ENCODE measurements around the gene LAMA3. TPM values are rescaled to one million over a fixed set of nuclear protein-coding genes. Genes with fewer than 3 reads are reported as not detected.
"Not testable (repeated sequence)": the region's sequence is repeated elsewhere in the genome, so short reads cannot be mapped to it uniquely, and the experiment has no call there.

LAMA3 gene
- total RNA-seq, 2 experiments from 2014 or later: 0.05 to 0.18 TPM

- Mint-ChIP-seq H3K9me3 (no peaks in the 10 kb centered on the region), H3K36me3 (ENCODE audit: low read depth) (no peaks in the 10 kb centered on the region), H3K4me1 (no peaks in the 10 kb centered on the region), H3K27ac (no peak overlapping the region), H3K4me3 (no peak overlapping the region), H3K27me3 (peaks cover 38% of the 10 kb centered on the region)
- POLR2A ChIA-PET: interaction anchor here (1.0 kb wide), 1 partner anchor 152 kb away, joined by 3 read pairs; no protein-coding TSS in a partner anchor
- CTCF ChIA-PET: no interaction called here
- DNase-seq: no peak
These were observed 29.5 kb downstream of the LAMA3 start for GRCh38 chr18:23718731-23719130.

DNA sequence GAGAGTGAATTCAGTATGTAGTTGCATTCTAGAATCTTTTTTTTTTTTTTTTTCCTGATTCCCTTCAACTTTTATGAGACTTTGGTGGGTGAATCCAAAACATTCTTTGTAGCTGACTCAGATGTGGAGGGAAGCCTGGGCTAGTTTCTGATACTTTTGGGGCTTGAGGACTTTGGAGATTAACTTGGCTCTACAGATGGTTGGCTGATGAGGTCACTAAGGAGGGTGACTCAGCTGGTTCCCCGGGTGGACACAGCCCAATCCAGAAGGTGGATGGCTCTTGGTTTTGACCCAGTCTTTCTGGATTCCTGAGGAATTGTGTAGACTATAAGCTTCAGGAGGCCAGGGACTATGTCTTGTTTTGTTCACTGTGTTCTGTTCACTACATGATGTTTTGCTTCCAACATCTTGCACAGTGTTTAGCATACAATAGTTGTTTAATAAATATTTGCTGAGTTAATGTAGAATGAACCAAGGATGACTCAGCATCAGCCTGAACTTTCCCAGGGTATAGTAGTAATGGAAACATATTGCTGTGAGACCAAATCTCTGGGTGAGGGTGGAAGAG is 30.5 kb downstream of the LAMA3 start:
- H3K9me3 Mint-ChIP-seq: no peaks in the 10 kb centered on the region
- H3K36me3 Mint-ChIP-seq (ENCODE audit: low read depth): no peaks in the 10 kb centered on the region
- no peak overlapping the region for H3K27ac Mint-ChIP-seq
- peaks cover 38% of the 10 kb centered on the region for H3K27me3 Mint-ChIP-seq
- no peaks in the 10 kb centered on the region for H3K4me1 Mint-ChIP-seq
- no peak overlapping the region for H3K4me3 Mint-ChIP-seq
- ChIA-PET POLR2A (interaction anchor here (1.0 kb wide), 1 partner anchor 153 kb away, joined by 3 read pairs; no protein-coding TSS in a partner anchor), CTCF (interaction anchor here (0.7 kb wide), 1 partner anchor 952 kb away, joined by 3 read pairs; no protein-coding TSS in a partner anchor)
- no peak for DNase-seq

GRCh38 chr18:23721696-23722480 is 32.6 kb downstream of the LAMA3 start:
- Mint-ChIP-seq H3K4me3 (no peak overlapping the region), H3K36me3 (ENCODE audit: low read depth) (no peaks in the 10 kb centered on the region), H3K27ac (no peak overlapping the region), H3K9me3 (no peaks in the 10 kb centered on the region), H3K4me1 (no peaks in the 10 kb centered on the region), H3K27me3 (peaks cover 35% of the 10 kb centered on the region)
- POLR2A ChIA-PET: no interaction called here
- CTCF ChIA-PET: no interaction called here
- DNase-seq: no peak

DNA sequence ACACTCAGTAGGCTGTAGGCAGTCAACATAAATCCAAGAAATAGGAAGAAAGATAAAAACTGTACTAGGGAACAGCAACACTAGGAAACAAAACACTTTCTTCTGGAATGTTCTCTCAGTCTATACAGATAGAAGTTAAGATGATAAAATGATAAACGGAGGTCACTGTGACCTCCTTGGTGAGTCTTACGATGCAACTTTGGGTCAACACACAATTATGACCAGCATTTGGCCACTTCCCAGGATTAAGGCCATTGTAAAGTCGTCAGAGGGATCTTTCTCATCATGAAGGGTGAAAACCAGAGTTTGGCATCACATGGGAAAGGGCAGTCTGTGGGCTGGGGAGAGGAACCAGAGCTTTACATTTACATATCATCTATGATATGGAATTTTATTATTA is 33.4 kb downstream of the LAMA3 start:
- Mint-ChIP-seq H3K4me1 (no peaks in the 10 kb centered on the region), H3K9me3 (no peaks in the 10 kb centered on the region), H3K27ac (no peak overlapping the region), H3K36me3 (ENCODE audit: low read depth) (no peaks in the 10 kb centered on the region), H3K4me3 (no peak overlapping the region), H3K27me3 (peaks cover 33% of the 10 kb centered on the region)
- ChIA-PET POLR2A (no interaction called here), CTCF (no interaction called here)
- no peak for DNase-seq

- Mint-ChIP-seq H3K36me3 (ENCODE audit: low read depth) (no peaks in the 10 kb centered on the region), H3K27me3 (peaks cover 29% of the 10 kb centered on the region), H3K4me3 (no peak overlapping the region), H3K27ac (no peak overlapping the region), H3K9me3 (no peaks in the 10 kb centered on the region), H3K4me1 (no peaks in the 10 kb centered on the region)
- ChIA-PET CTCF (no interaction called here), POLR2A (no interaction called here)
- DNase-seq: no peak
These were observed 33.9 kb downstream of the LAMA3 start for GRCh38 chr18:23723121-23723520.

GRCh38 chr18:23724681-23725080 is 35.4 kb downstream of the LAMA3 start:
- no peaks in the 10 kb centered on the region for H3K4me1 Mint-ChIP-seq
- no peak overlapping the region for H3K27ac Mint-ChIP-seq
- ChIA-PET CTCF (no interaction called here), POLR2A (no interaction called here)
- no peak overlapping the region for H3K4me3 Mint-ChIP-seq
- H3K36me3 Mint-ChIP-seq (ENCODE audit: low read depth): no peaks in the 10 kb centered on the region
- H3K9me3 Mint-ChIP-seq: no peaks in the 10 kb centered on the region
- no peak for DNase-seq
- peaks cover 28% of the 10 kb centered on the region for H3K27me3 Mint-ChIP-seq

DNA sequence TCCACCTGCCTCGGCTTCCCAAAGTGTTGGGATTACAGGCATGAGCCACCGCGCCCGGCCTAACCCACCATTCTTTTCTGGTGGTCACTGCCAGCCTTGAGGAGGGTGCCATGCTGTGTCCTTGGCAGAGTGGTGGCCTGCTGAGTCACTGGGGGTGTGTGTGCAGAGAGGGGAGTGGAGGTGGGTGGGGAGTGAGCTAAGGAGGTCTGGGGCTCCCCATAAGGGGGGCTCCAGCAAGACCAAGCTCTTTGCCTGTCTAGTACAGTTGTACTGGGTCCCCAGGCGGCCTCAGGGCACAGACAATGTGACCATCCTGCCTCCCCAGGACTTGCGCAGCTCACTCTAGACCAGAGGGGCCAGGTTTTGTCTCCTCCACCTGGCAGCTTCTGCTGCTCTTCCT is 36.1 kb downstream of the LAMA3 start:
- ChIA-PET CTCF (no interaction called here), POLR2A (no interaction called here)
- H3K9me3 Mint-ChIP-seq: no peaks in the 10 kb centered on the region
- H3K4me1 Mint-ChIP-seq: no peaks in the 10 kb centered on the region
- H3K4me3 Mint-ChIP-seq: no peak overlapping the region
- no peaks in the 10 kb centered on the region for H3K36me3 Mint-ChIP-seq (ENCODE audit: low read depth)
- no peak for DNase-seq
- H3K27ac Mint-ChIP-seq: no peak overlapping the region
- peaks cover 25% of the 10 kb centered on the region for H3K27me3 Mint-ChIP-seq

DNA sequence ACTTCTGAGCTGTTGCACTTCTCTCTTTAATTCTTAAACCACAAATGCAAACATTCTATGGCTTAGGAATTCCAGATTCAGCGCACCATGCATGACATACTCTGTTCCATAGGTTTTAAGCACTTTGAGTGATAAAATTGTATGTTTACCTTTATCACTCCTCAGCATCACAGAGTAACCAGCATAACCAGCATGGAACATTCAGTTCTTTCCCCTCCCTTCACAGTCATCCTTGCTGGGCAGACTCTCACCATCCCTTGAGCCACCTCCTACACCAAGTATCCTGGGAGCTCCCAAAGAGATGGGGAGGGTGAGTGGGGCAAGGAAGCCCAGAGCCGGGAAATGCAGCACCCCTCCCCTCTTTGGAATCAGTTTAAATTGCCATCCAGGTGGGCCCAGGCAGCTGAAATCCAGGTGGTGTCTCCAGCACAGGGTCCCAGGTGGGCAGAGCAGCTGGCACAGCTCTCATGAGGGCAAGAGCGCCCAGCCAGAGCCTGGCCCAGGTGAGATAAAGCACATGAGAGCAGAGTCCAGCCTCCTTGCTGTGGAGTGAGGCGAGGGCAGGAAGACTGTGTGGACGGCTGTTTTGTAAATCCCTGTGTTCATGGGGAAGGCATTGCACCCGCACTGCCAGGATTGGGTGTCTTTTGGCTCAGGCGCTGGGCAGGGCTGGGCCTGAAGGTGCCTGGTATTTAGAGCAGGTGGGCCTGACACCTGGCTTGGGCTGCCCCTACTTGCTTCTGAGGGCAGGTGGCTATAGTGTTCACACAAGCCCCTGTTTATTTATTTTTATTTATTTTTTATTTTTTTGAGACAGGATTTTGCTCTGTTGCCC is 36.8 kb downstream of the LAMA3 start:
- H3K27ac Mint-ChIP-seq: no peak overlapping the region
- DNase-seq: no peak
- no peak overlapping the region for H3K4me3 Mint-ChIP-seq
- ChIA-PET CTCF (no interaction called here), POLR2A (no interaction called here)
- H3K36me3 Mint-ChIP-seq (ENCODE audit: low read depth): no peaks in the 10 kb centered on the region
- H3K9me3 Mint-ChIP-seq: no peaks in the 10 kb centered on the region
- peaks cover 28% of the 10 kb centered on the region for H3K27me3 Mint-ChIP-seq
- no peaks in the 10 kb centered on the region for H3K4me1 Mint-ChIP-seq

DNA sequence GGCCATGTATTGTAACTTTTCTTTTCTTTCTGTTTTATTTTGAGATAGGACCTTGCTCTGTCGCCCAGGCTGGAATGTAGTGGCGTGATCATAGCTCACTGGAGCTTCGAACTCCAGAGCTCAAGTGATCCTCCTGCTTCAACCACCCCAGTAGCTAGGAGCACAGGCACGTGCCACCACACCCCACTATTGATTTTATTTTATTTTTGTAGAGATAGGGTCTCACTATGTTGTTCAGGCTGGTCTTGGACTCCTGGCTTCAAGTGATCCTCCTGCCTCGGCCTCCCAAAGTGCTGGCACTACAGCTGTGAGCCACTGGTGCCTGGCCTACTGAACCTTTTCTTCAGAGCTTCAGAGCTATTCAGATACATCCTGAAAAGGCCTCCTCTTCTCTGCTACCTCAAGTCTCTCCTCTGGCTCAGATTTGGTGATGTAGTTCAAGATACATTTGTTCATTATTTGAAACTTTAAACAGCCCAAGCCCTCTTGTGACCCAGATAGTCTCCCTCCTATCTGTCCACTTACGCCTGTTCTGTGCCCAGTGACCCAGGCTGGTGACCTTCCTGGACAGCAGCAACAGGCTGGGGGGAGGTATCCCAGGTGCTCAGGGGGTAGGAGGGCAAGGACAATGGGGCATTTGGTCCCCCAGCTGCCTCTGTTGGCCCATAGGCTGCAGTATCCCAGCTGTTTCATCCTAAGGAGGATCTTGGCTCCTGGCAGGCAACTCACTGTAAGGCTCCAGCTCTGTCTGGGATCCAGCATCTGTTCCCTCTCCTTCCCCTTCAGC is 38.6 kb downstream of the LAMA3 start:
- Mint-ChIP-seq H3K9me3 (no peaks in the 10 kb centered on the region), H3K27me3 (peaks cover 18% of the 10 kb centered on the region), H3K4me1 (no peaks in the 10 kb centered on the region), H3K4me3 (no peak overlapping the region), H3K27ac (no peak overlapping the region), H3K36me3 (ENCODE audit: low read depth) (no peaks in the 10 kb centered on the region)
- ChIA-PET CTCF (no interaction called here), POLR2A (interaction anchor here (0.6 kb wide), 1 partner anchor 195 kb away, joined by 3 read pairs; no protein-coding TSS in a partner anchor)
- no peak for DNase-seq

DNA sequence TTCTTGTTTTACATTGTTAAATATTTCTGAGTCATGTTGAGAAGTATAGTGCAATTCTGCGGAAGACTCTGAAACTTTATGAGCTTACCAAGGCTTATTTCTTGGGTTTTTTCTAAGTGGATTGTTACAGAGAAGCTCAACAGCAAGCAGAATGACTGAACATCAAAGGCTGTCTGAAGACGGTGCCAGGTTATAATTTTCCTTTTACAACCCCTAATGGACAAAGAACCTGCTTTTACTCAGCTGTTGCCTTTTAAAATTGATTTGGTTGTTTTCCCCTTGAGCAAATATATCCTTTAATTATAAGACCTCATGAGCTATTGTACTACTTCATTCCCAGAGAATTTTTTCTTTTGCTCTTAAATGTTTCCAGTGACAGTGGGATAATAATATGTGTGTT is 41.6 kb downstream of the LAMA3 start:
- POLR2A ChIA-PET: no interaction called here
- no peak overlapping the region for H3K4me3 Mint-ChIP-seq
- no peak for DNase-seq
- H3K36me3 Mint-ChIP-seq (ENCODE audit: low read depth): no peaks in the 10 kb centered on the region
- peaks cover 23% of the 10 kb centered on the region for H3K27me3 Mint-ChIP-seq
- peaks cover 3% of the 10 kb centered on the region for H3K4me1 Mint-ChIP-seq
- H3K27ac Mint-ChIP-seq: no peak overlapping the region
- CTCF ChIA-PET: no interaction called here
- H3K9me3 Mint-ChIP-seq: no peaks in the 10 kb centered on the region

- POLR2A ChIA-PET: no interaction called here
- Mint-ChIP-seq H3K4me1 (peaks cover 3% of the 10 kb centered on the region), H3K27me3 (peaks cover 23% of the 10 kb centered on the region), H3K36me3 (ENCODE audit: low read depth) (no peaks in the 10 kb centered on the region), H3K9me3 (no peaks in the 10 kb centered on the region), H3K4me3 (no peak overlapping the region), H3K27ac (no peak overlapping the region)
- CTCF ChIA-PET: no interaction called here
- no peak for DNase-seq
These were observed 42.6 kb downstream of the LAMA3 start for GRCh38 chr18:23731861-23732260.

GRCh38 chr18:23732439-23732838 is 43.2 kb downstream of the LAMA3 start:
- H3K4me3 Mint-ChIP-seq: no peak overlapping the region
- peaks cover 3% of the 10 kb centered on the region for H3K4me1 Mint-ChIP-seq
- no peak for DNase-seq
- H3K9me3 Mint-ChIP-seq: no peaks in the 10 kb centered on the region
- H3K36me3 Mint-ChIP-seq (ENCODE audit: low read depth): no peaks in the 10 kb centered on the region
- H3K27me3 Mint-ChIP-seq: peaks cover 27% of the 10 kb centered on the region
- no peak overlapping the region for H3K27ac Mint-ChIP-seq
- CTCF ChIA-PET: no interaction called here
- POLR2A ChIA-PET: no interaction called here

GRCh38 chr18:23733265-23733664 is 44.0 kb downstream of the LAMA3 start:
- H3K36me3 Mint-ChIP-seq (ENCODE audit: low read depth); H3K4me1 Mint-ChIP-seq; H3K9me3 Mint-ChIP-seq; DNase-seq; H3K27ac Mint-ChIP-seq; POLR2A ChIA-PET; H3K4me3 Mint-ChIP-seq; CTCF ChIA-PET: not testable (repeated sequence)
- peaks cover 35% of the 10 kb centered on the region for H3K27me3 Mint-ChIP-seq

All from activated CD4-positive, alpha-beta memory T cell treated with anti-CD3 and anti-CD28 coated beads, Interleukin-2, amount 10 ng/mL, durations not matched to agents 7 days and 5 days (primary cell).